ENCODE results near the gene CATSPER1.

The CATSPER1 gene

GRCh38 chr11:66015454-66015881 is 10.8 kb downstream of the CATSPER1 start:
- Histone ChIP-seq H3K79me2 (ENCODE audit: insufficient read depth, low read length) (no peaks in the 10 kb centered on the region), H3K9ac (ENCODE audit: low read depth, low read length) (no peak overlapping the region), H3K4me3 (ENCODE audit: low read depth in 1 of 2, low read length in 2 of 2) (no peak overlapping the region), H3K4me1 (ENCODE audit: insufficient read depth, low read length) (no peaks in the 10 kb centered on the region), H3K4me2 (ENCODE audit: insufficient read depth, low read length) (no peak overlapping the region), H3K36me3 (ENCODE audit: insufficient read depth, low read length) (no peaks in the 10 kb centered on the region), H3K27ac (ENCODE audit: low read length) (no peak overlapping the region), H3K27me3 (ENCODE audit: insufficient read depth, low read length, poor library complexity) (no peaks in the 10 kb centered on the region), H3K9me3 (ENCODE audit: insufficient read depth, low read length, severe bottlenecking) (no peaks in the 10 kb centered on the region), H4K20me1 (ENCODE audit: insufficient read depth, low read length) (peaks cover 3% of the 10 kb centered on the region; the same call in 1 of the 2 replicates), H2AFZ (ENCODE audit: low read depth, low read length) (no peak overlapping the region)
- TF ChIP-seq CTCF (IDR thresholded peaks at IDR 0.05; ENCODE audit: borderline replicate concordance, extremely low read depth, low read length, poor library complexity, severe bottlenecking) (no peak), EZH2 (IDR thresholded peaks at IDR 0.05; ENCODE audit: borderline replicate concordance, low read depth, low read length, severe bottlenecking) (no peak)
- DNase-seq, result no peak
- 0 out of 3 replicates have a peak, but pooled peaks have one; percentile 35 for ATAC-seq (ENCODE audit: insufficient read depth, low read depth)

- H3K27ac ChIP-seq (ENCODE audit: low read length), result no peak overlapping the region
- H4K20me1 ChIP-seq (ENCODE audit: insufficient read depth, low read length), result peaks cover 3% of the 10 kb centered on the region; the same call in 1 of the 2 replicates
- H3K9me3 ChIP-seq (ENCODE audit: insufficient read depth, low read length, severe bottlenecking), result no peaks in the 10 kb centered on the region
- no peak overlapping the region for H3K9ac ChIP-seq (ENCODE audit: low read depth, low read length)
- H3K36me3 ChIP-seq (ENCODE audit: insufficient read depth, low read length), result no peaks in the 10 kb centered on the region
- DNase-seq (no peak), ATAC-seq (ENCODE audit: insufficient read depth, low read depth) (peak; percentile 19; the same call in 1 of the 3 replicates)
- no peak overlapping the region for H3K4me3 ChIP-seq (ENCODE audit: low read depth in 1 of 2, low read length in 2 of 2)
- no peak overlapping the region for H3K4me2 ChIP-seq (ENCODE audit: insufficient read depth, low read length)
- no peaks in the 10 kb centered on the region for H3K4me1 ChIP-seq (ENCODE audit: insufficient read depth, low read length)
- no peaks in the 10 kb centered on the region for H3K79me2 ChIP-seq (ENCODE audit: insufficient read depth, low read length)
- no peaks in the 10 kb centered on the region for H3K27me3 ChIP-seq (ENCODE audit: insufficient read depth, low read length, poor library complexity)
- peak overlapping the region; percentile 33; the same call in 1 of the 2 replicates for H2AFZ ChIP-seq (ENCODE audit: low read depth, low read length)
- TF ChIP-seq CTCF (IDR thresholded peaks at IDR 0.05; ENCODE audit: borderline replicate concordance, extremely low read depth, low read length, poor library complexity, severe bottlenecking) (no peak), EZH2 (IDR thresholded peaks at IDR 0.05; ENCODE audit: borderline replicate concordance, low read depth, low read length, severe bottlenecking) (no peak)
Observed at GRCh38 chr11:66014804-66015453, 11.3 kb downstream of the CATSPER1 start.

GRCh38 chr11:66013762-66014100 is 12.5 kb downstream of the CATSPER1 start:
- no peak for DNase-seq
- no peak overlapping the region for H2AFZ ChIP-seq (ENCODE audit: low read depth, low read length)
- ATAC-seq (ENCODE audit: insufficient read depth, low read depth), result no peak
- H3K36me3 ChIP-seq (ENCODE audit: insufficient read depth, low read length), result no peaks in the 10 kb centered on the region
- H4K20me1 ChIP-seq (ENCODE audit: insufficient read depth, low read length), result peaks cover 3% of the 10 kb centered on the region; the same call in 1 of the 2 replicates
- TF ChIP-seq EZH2 (IDR thresholded peaks at IDR 0.05; ENCODE audit: borderline replicate concordance, low read depth, low read length, severe bottlenecking), result no peak
- TF ChIP-seq CTCF (IDR thresholded peaks at IDR 0.05; ENCODE audit: borderline replicate concordance, extremely low read depth, low read length, poor library complexity, severe bottlenecking), result no peak
- no peak overlapping the region for H3K4me2 ChIP-seq (ENCODE audit: insufficient read depth, low read length)
- H3K27me3 ChIP-seq (ENCODE audit: insufficient read depth, low read length, poor library complexity), result no peaks in the 10 kb centered on the region
- no peak overlapping the region for H3K4me3 ChIP-seq (ENCODE audit: low read depth in 1 of 2, low read length in 2 of 2)
- no peaks in the 10 kb centered on the region for H3K79me2 ChIP-seq (ENCODE audit: insufficient read depth, low read length)
- no peak overlapping the region for H3K27ac ChIP-seq (ENCODE audit: low read length)
- no peaks in the 10 kb centered on the region for H3K9me3 ChIP-seq (ENCODE audit: insufficient read depth, low read length, severe bottlenecking)
- no peak overlapping the region for H3K9ac ChIP-seq (ENCODE audit: low read depth, low read length)
- H3K4me1 ChIP-seq (ENCODE audit: insufficient read depth, low read length), result no peaks in the 10 kb centered on the region

All from DND-41 (cell line).